GM12878 (cell line): ENCODE results near the gene CLPTM1. TPM values are rescaled to one million over a fixed set of nuclear protein-coding genes. Genes with fewer than 3 reads are reported as not detected.
A peak's percentile ranks its signal among the peaks of the same experiment; 100 is the strongest.

Source experiments
- ATAC-seq: fragments of 200-7000 bp; cut with Tn5 transposase; 3 replicates; pipeline ENCODE4 v1.9.1; 2020; ENCODE audit warnings: mild to moderate bottlenecking, moderate library complexity
- BruUV-seq: library from RNA; stranded (reverse); fragments of 400-500 nt; replicated peaks from 2 replicates; lab custom pipeline; 2021; lab: Mats Ljungman, UMichigan
- CTCF ChIA-PET: fragments of 300-600 bp; sonication (Branson Sonifier 250); formaldehyde crosslinking; extraction: SDS; loops from one replicate; lab custom pipeline; 2021; ENCODE audit warnings: inconsistent platforms; lab: Yijun Ruan, JAX
- POLR2A ChIA-PET: fragments of 350-600 bp; formaldehyde crosslinking; extraction: SDS; loops from one replicate; lab custom pipeline; 2021; ENCODE audit warnings: inconsistent platforms; lab: Charles Lee
- RAD21 ChIA-PET: fragments of 300-600 bp; sonication (Branson Sonifier 250); formaldehyde crosslinking; loops from one replicate; lab custom pipeline; 2023; ENCODE audit warnings: antibody characterized with exemption; ENCODE audit not compliant: unreplicated experiment; lab: Charles Lee
- SMC1A ChIA-PET: fragments of 300-600 bp; sonication (Branson Sonifier 250); formaldehyde crosslinking; loops from one replicate; lab custom pipeline; 2023; ENCODE audit not compliant: unreplicated experiment, uncharacterized antibody; lab: Charles Lee
- DNase-seq: peaks from one replicate; pipeline ENCODE4 v3.0.0-alpha.2; 2011; ENCODE audit warnings: low read depth, low spot score
- FAIRE-seq: peaks from 3 replicates; lab custom pipeline; 2011; peaks lifted over from hg19 to GRCh38; lab: Jason Lieb, UNC
- H2AFZ ChIP-seq: 2 replicates; pipeline ENCODE4 v1.6.0; 2011; ENCODE audit warnings: low read depth, low read length, control low read depth; ENCODE audit not compliant: control insufficient read depth
- H3K27ac ChIP-seq: 2 replicates; pipeline ENCODE4 v1.5.1; 2011; ENCODE audit warnings: control low read depth; ENCODE audit not compliant: control insufficient read depth, insufficient read depth
- H3K27me3 ChIP-seq, 2 experiments: replicated peaks in 1 of 2; 2 replicates each; pipeline versions ENCODE4 v1.6.0 to v1.6.1; 2011; ENCODE audit warnings: low read length in 1 of 2; ENCODE audit not compliant: control insufficient read depth in 2 of 2, insufficient read depth in 2 of 2
- H3K36me3 ChIP-seq, 2 experiments: 2 replicates each; pipeline ENCODE4 v1.5.1; 2011; ENCODE audit warnings: low read length in 1 of 2; ENCODE audit not compliant: control insufficient read depth in 2 of 2, insufficient read depth in 2 of 2
- H3K4me1 ChIP-seq: 2 replicates; pipeline ENCODE4 v1.6.1; 2011; ENCODE audit warnings: mild to moderate bottlenecking, low read length, moderate library complexity, mixed read lengths; ENCODE audit not compliant: control insufficient read depth, insufficient read depth
- H3K4me2 ChIP-seq: 2 replicates; pipeline ENCODE4 v1.6.0; 2011; ENCODE audit warnings: control low read depth; ENCODE audit not compliant: control insufficient read depth, insufficient read depth
- H3K4me3 ChIP-seq: fragments of 200-600 bp; sonication (generic); 2 replicates; pipeline ENCODE4 v1.5.1; 2016
- H3K79me2 ChIP-seq: 2 replicates; pipeline ENCODE4 v1.6.0; 2011; ENCODE audit warnings: low read length; ENCODE audit not compliant: control insufficient read depth, insufficient read depth
- H3K9ac ChIP-seq: 2 replicates; pipeline ENCODE4 v1.8.0; 2011; ENCODE audit warnings: low read length, control low read depth, mixed read lengths; ENCODE audit not compliant: control insufficient read depth, insufficient read depth
- H3K9me3 ChIP-seq: replicated peaks from 3 replicates; pipeline ENCODE4 v1.5.1; 2011; ENCODE audit warnings: mild to moderate bottlenecking, low read length; ENCODE audit not compliant: control insufficient read depth, insufficient read depth
- H4K20me1 ChIP-seq: 2 replicates; pipeline ENCODE4 v1.6.0; 2011; ENCODE audit not compliant: control insufficient read depth, insufficient read depth
- BHLHE40 ChIP-seq, 2 experiments: fragments of 450-650 bp in 1 of 2; IDR thresholded peaks; 2 replicates each; pipeline ENCODE4 v1.6.1; 2011 to 2017; ENCODE audit warnings: low read depth in 2 of 2, borderline replicate concordance in 1 of 2, improper control_type of control experiment in 1 of 2, low read length in 1 of 2, mild to moderate bottlenecking in 1 of 2
- GABPA ChIP-seq: IDR thresholded peaks from 2 replicates; pipeline ENCODE4 v1.6.1; 2014; ENCODE audit warnings: antibody characterized with exemption, low read depth, mild to moderate bottlenecking, inconsistent platforms
- SPI1 ChIP-seq: IDR thresholded peaks from 2 replicates; pipeline ENCODE4 v1.6.1; 2011; ENCODE audit warnings: low read depth, mild to moderate bottlenecking, low read length, moderate library complexity, borderline replicate concordance; ENCODE audit not compliant: insufficient read depth
- TCF7 ChIP-seq: IDR thresholded peaks from 2 replicates; pipeline ENCODE4 v1.6.1; 2014; ENCODE audit warnings: antibody characterized with exemption, borderline replicate concordance
- WGBS: methylation state at CpG from one replicate; pipeline ENCODE4 v1.1.6; 2016; ENCODE audit warnings: low lambda C conversion rate; ENCODE audit not compliant: insufficient replicate concordance, insufficient coverage; ENCODE audit errors: missing lambda C conversion rate; 5-methylcytosine and 5-hydroxymethylcytosine counted together
- in situ Hi-C: fragments of 300-500 bp; cut with MboI; formaldehyde crosslinking; loops from 9 replicates; pipeline ENCODE4 v1.14.3; 2018; ENCODE audit warnings: mixed read lengths
- intact Hi-C: fragments of 100-400 bp; cut with micrococcal nuclease; formaldehyde crosslinking; loops from one replicate; pipeline ENCODE4 v1.14.2; 2022; ENCODE audit not compliant: unreplicated experiment
- polyA plus RNA-seq, 11 experiments: library from polyadenylated mRNA; depleted of rRNA in 4 of 11; unstranded in 6 of 11; stranded (reverse) in 5 of 11; fragments of >200 nt; fragmentation: Nextera tagmentation in 4 of 11; fragmentation: Illumina TruSeq in 1 of 11; extraction: Ambion mirVana in 4 of 11; extraction: Trizol in 1 of 11; gene quantifications; 1 replicate in 1 of 11; 2 replicates in 10 of 11; pipeline versions ENCODE4 v1.2.1 to v1.2.3, GENCODE V29; 2011 to 2016; ENCODE audit warnings: inconsistent platforms in 2 of 11, missing spikeins in 2 of 11, low read depth in 1 of 11
- total RNA-seq, 4 experiments: library from RNA; depleted of rRNA in 3 of 4; stranded (reverse); fragments of >200 nt in 3 of 4; fragmentation: Illumina TruSeq in 1 of 4; extraction: Trizol in 1 of 4; gene quantifications; 2 replicates each; pipeline versions ENCODE4 v1.2.1 to v1.2.3, GENCODE V29; 2013 to 2021
- TF ChIP-seq, protein P1 (sequence below): fragments of 150-350 bp; IDR thresholded peaks from 2 replicates; pipeline ENCODE4 v1.6.1; 2016; ENCODE audit warnings: low read depth, low read length

The CLPTM1 gene
- total and polyA plus RNA-seq, 10 of the 15 experiments (the other 5 are each of a cell fraction or from before 2014, with no cell fraction given) = 0.42 to 72.6 (median 35.2) TPM

DNA sequence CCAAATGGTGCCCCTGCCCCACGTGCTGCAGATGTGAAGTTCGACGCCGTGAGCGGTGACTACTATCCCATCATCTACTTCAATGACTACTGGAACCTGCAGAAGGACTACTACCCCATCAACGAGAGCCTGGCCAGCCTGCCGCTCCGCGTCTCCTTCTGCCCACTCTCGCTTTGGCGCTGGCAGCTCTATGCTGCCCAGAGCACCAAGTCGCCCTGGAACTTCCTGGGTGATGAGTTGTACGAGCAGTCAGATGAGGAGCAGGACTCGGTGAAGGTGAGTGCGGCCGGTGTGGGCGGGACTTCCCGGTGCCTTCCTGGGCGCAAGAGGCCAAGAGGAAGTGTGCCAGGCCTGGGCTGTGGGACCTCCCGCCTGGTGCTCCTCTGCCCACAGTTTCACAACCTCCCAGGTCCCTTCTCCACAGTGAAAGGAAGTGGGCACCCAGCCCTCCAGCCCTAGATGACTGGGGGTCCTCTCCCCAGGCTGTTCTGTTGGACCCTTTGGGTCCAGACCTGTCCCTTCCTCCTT is 32.0 kb downstream of the CLPTM1 start:
- Histone ChIP-seq H3K4me3 (no peak overlapping the region), H4K20me1 (no peaks in the 10 kb centered on the region), H3K27ac (no peak overlapping the region), H3K9me3 (no peaks in the 10 kb centered on the region), H3K79me2 (no peaks in the 10 kb centered on the region), H2AFZ (no peak overlapping the region), H3K9ac (no peak overlapping the region), H3K27me3 (no peaks in the 10 kb centered on the region), H3K4me2 (no peak overlapping the region), H3K4me1 (peaks cover 12% of the 10 kb centered on the region), H3K36me3 (peaks cover 0 to 35% of the 10 kb centered on the region in 2 experiments; a peak in 3 of 4 replicates)
- ChIA-PET POLR2A (no interaction called here), RAD21 (interaction anchor here (3.3 kb wide), 1 partner anchor 72 kb away, joined by 29 read pairs; no protein-coding TSS in a partner anchor), SMC1A (no interaction called here), CTCF (interaction anchor here (0.8 to 3.2 kb wide), 3 partner anchors 62 to 138 kb away, joined by 3 to 12 read pairs (median 4); no protein-coding TSS in a partner anchor)
- FAIRE-seq (no peak), ATAC-seq (no peak), DNase-seq (no peak)
- no peak for TF ChIP-seq GABPA
- TF ChIP-seq, protein P1, sequence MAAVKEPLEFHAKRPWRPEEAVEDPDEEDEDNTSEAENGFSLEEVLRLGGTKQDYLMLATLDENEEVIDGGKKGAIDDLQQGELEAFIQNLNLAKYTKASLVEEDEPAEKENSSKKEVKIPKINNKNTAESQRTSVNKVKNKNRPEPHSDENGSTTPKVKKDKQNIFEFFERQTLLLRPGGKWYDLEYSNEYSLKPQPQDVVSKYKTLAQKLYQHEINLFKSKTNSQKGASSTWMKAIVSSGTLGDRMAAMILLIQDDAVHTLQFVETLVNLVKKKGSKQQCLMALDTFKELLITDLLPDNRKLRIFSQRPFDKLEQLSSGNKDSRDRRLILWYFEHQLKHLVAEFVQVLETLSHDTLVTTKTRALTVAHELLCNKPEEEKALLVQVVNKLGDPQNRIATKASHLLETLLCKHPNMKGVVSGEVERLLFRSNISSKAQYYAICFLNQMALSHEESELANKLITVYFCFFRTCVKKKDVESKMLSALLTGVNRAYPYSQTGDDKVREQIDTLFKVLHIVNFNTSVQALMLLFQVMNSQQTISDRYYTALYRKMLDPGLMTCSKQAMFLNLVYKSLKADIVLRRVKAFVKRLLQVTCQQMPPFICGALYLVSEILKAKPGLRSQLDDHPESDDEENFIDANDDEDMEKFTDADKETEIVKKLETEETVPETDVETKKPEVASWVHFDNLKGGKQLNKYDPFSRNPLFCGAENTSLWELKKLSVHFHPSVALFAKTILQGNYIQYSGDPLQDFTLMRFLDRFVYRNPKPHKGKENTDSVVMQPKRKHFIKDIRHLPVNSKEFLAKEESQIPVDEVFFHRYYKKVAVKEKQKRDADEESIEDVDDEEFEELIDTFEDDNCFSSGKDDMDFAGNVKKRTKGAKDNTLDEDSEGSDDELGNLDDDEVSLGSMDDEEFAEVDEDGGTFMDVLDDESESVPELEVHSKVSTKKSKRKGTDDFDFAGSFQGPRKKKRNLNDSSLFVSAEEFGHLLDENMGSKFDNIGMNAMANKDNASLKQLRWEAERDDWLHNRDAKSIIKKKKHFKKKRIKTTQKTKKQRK = no peak
- TF ChIP-seq SPI1 = peak; percentile 23; the same call in 1 of the 2 replicates
- no peak for TF ChIP-seq TCF7
- TF ChIP-seq BHLHE40 (IDR thresholded peaks at IDR 0.05; ENCODE audit: borderline replicate concordance in 1 of 2, low read depth in 2 of 2, low read length in 1 of 2) = no peak
- in situ Hi-C loops = no loop called here
- 71% methylated on average over 20 of the region's 20 CpGs for WGBS
- BruUV-seq = no TSS peak
- intact Hi-C loops = no loop called here
